Middle frontal gyrus (tissue), 1 donor: Measurements from ENCODE around the gene CABP1.
A peak's percentile ranks its signal among the peaks of the same experiment; 100 is the strongest.
"Not testable (repeated sequence)": the region's sequence is repeated elsewhere in the genome, so short reads cannot be mapped to it uniquely, and the experiment has no call there.

ENCODE experiments used
- DNase-seq: peaks from one replicate; pipeline ENCODE4 v3.0.0-alpha.2; 2015; ENCODE audit warnings: low spot score; ENCODE audit errors: extremely low spot score

CABP1 gene

DNA sequence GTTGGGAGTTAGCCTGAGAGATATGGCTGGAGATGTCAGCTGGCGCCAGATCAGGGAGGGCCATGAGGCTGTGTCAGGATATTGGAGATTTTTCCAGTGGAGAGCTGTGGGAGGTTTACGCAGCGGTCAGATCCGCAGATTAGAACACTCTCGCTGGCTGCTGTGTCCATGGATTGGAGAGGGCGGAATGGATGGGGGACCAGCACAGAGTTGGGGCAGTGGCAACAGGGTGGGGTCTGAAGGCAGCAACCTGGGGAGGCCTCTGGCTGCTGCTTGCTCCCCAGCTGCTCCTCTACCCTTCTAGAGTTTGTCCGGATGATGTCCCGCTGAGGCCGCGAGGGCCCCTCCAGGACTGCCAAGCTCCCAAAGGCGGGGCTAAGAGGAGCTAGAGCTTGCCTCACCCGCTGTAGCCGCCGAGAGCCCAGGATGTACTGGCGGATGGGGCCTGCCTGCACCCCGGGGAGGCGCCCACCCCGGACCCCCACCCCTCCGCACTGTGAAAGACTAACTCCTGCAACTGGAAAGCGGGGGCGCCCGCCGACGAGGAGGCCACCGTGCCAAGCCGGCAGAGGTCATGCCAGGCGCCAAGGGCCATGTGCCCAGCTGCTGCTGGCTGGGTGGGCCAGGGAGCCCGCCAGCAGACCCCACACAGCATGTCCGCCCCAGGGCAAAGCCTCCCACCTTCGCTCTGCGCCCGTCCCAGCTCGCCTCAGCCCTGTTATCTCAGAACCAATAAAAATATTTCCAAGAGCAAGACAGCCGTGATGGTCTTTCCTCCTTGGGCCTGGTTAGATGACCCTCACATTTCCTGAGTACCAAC, 26.4 kb downstream of the CABP1 start:
- DNase-seq, result no peak

DNA sequence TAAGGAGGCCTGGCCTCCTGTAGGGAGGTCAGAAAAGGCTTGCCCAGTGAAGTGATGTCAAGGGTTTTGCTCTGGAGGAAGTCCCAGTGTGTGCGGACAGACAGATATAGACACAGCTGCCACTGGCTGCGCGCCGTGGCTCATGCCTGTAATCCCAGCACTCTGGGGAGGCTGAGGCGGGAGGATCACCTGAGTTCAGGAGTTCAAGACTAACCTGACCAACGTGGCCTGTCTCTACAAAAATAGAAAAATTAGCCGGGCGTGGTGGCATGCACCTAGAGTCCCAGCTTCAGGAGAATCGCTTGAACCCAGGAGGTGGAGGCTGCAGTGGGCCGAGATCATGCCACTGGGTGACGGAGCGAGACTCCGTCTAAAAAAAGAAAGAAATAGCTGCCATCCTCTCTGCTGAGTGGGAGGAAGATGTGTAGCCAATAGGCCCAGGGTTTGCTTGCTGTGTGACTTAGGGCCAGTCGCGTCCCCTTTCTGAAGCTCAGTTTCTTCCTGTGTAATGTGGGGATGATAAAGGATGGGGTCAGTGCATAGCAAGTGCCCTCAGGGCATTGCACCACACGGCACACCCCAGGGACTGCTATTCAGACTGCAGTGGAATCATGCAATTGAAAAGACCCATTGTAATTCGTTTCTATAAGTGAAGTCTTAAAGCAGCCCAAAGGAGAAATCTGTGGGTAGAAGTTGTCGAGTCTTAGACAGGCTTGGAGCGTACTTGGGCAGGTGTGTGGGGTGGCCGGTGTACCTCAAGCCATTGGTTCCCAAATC, 27.9 kb downstream of the CABP1 start:
- no peak for DNase-seq

DNA sequence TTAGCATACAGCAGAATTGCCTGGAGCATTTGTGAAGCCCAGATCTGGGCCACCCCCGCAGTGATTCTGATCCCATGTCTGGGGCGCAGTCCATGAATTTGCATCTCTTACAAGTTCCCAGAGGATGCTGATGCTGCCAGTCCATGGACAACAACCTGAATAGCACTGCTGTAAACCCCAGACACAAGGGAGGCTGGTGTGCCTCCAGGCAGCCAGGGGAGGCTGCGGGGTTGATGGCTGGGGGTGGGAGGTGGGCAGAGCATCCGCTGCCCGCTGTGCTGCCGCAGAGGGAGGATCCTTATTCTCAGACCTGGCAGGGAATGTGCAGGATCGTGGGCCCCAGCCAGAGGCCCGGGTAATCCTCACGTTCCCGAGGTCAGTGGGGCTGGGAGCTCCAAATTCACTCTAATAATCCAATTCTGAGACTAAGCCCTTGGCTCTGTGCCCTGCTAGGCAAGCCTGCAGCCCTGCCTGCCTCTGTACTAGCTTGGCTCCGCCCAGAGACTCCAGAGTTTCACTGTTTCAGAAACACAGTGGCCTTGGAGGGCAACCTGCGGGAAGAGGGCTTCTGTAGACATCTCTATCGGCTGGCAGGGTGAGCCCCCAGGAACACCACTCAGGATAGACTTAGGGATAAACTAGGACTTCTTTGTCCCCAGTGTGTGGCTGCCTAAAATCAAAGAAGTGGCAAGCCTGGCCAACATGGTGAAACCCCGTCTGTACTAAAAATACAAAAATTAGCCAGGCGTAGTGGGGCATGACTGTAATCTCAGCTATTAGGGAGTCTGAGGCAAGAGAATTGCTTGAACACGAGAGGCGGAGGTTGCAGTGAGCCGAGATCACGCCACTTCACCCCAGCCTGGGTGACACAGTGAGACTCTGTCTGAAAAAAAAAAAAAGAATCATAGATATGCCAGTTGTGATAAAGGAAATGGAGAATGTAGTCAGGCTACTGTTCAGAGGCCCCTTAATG, 28.7 kb downstream of the CABP1 start:
- DNase-seq, result no peak

DNA sequence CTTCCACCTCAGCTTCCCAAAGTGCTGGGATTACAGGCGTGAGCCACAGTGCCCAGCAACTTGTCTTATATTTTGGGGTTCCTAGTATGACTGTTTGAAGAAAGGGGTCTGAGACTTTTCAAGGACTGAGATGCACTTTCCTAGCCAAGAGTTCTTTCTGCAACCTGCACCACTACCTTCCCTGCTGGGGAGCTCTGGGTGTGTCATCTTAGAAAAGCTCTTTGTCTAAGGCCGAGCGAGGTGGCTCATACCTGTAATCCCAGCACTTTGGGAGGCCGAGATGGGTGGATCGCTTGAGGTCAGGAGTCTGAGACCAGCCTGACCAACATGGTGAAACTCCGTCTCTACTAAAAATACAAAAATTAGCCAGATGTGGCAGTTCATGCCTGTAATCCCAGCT, 29.8 kb downstream of the CABP1 start:
- DNase-seq, result not testable (repeated sequence)

DNA sequence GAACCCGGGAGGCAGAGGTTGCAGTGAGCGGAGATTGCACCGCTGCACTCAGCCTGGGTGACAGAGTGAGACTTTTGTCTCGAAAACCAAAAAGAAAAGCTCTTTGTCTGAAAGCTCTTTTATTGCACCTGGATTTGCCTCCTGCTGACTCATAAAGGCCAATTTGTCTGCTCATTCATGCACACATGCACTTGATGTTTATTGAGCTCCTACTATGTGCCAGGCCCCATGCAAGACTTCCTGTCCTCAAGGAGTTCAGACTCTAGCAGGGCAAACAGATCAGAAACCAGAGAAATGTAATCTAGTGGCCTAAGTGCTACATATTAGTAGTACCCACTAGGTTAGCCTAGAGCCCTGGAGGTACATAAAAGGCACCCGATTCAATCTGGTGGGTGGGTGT, 30.2 kb downstream of the CABP1 start:
- DNase-seq, result no peak

DNA sequence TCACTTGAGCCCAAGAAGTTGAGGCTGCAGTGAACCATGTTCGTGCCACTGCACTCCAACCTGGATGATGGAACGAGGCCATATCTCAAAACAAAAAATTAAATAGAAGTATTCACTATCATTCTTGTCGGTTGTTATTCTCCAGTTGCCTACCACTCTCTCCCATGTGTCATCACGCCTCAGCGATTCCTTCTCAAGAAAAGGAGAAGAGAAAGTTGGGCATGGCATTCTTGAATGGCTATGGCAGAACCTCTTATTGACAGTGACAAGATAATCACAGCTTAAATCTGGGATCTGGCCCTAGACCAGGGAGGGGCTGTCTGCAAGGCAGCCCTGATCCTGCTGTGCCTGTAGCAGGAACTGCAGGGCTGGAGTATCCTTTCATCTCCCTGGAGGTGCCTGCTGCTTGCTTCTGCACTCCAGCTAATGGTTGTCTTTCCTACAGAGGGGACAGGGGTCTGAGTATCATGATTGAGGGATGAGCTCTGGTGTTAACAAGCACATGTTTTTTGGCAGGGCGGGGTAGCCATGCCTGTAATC, 33.7 kb downstream of the CABP1 start:
- DNase-seq, result no peak

DNA sequence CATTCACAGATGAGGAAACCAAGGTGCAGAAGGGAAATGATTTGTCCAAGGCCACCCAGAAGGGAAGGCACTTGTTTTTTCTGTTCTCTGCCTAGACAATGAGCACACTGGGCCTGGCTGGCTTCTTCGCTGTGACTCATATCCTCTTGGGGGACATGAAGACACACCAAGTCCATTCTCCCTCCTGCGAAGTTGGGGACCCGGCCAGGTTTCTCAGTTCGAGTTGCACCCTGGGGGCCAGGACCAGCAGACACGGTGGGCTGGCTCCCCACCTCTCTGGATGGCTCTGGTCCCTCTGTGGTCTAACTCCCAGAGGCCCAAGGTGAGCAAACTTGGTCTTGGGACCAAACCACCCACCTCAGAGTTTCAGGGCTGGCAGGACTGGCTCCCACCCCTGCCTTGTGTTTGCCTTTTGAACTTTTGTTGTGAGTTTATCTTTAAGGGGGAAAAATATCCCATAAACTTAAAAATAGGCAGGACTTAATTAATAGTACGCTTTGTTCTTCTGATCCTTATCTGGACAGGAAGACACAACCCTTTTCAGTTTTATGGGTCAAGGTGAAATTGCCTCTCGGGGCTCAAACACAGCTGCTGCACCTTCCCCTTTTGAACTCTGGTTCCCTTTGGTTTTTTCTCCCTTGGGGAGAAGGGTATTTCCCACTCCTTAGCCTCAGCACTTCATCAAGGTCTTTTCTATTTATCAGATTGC, 37.5 kb downstream of the CABP1 start:
- DNase-seq, result no peak

DNA sequence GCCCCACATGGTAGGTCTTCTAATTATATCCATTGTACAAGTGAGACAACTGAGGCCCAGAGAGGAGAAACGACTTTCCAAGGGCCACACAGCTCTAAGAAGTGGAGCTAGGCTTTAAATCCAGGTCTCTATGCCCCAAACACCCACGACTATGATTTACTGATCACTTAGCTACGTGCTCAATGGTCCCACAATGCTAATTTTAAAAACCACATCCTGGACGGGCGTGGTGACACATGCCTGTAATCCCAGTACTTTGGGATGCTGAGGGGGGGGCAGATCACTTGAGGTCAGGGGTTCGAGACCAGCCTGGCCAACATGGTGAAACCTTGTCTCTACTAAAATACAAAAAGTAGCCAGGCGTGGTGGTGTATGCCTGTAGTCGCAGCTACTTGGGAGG, 38.1 kb downstream of the CABP1 start:
- no peak for DNase-seq

DNA sequence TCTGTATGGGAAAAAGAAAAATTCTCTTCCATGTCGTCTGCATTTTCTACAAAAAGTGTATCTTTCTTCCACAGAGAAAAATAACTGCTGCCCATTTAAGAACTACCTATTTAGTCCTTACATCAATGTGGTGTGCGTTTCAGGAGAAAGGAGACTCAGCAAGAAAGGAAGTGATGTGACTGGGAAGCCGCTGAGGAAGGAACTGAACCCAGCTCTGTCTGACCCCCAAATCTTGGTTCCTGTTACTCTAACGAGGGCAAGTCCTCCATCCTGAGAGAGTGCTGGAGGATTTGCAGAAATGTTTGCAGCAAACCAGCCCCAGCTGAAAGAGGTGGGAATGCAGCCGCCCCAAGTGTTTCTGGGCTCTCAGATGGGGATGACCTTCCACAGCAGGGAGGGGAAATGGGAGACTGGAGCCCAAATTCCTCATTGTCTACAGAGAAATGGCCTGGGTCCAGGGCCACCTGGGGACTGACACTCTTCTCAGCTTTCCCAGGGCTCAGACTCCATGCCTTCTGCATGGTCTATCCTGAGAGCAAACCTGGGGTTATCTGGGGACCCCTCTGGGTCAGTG, 39.8 kb downstream of the CABP1 start:
- DNase-seq, result no peak

DNA sequence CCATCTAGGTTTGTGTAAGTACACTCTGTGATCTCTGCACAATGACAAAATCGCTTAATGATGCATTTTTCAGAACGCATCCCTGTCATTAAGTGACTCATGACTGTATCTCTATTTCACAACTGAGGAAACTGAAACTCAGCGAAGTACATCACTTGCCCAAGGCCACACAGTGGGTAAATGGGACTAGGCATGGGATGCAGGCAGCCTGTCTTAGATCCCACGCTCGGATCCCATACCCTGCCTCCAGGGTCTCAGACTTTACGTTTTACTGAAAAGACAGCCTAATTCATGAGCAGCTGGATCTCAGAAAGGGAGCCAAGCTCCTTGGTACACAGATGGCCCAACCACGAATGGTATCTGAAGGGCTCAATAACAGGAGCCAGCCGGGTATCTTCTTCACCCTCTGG, 44.1 kb downstream of the CABP1 start:
- DNase-seq, result no peak

DNA sequence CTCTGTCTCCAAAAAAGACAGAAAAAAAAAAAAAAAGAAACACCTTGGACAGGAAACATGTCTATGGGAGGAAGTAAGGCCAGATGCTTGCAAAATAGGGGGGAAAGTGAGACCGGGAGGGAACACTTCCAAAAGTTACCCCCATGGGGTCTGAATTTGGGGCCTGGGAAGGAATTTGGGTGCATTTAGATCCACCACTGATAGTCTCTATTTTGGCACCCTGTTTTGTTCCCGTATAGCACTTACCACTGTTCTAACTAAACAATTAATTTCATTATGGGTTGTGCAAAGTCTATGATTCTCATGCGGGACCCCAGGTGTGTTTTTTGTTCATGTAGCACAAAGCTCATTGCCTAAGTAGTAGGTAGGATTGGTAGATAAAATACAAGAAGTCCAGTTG, 45.1 kb downstream of the CABP1 start:
- no peak for DNase-seq

DNA sequence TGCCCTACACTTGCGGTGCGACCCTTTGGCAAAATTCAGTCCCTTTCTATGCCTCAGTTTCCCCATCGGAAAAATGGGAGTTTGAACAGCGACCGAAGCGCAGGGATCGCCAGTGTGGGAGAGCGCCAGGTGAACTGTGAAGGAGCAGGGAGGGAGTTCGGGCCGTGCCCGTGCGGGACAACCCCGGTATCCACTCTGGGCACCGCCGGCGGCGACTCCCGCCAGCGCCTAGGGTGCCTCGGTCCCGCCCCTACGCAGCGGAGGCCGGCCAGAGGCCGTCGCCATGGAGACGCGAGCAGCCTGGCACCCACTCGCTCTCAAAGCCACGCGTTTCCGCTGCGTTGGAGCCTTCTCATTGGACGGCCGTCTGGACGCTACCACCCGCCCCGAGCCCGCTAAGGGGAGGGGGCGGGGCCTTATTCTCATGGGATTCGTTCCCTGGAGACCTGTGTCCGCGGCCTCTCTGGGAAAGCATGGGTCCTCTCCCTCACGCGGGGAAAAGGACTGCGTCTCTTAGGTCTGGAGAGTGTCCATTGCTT, 45.8 kb downstream of the CABP1 start:
- DNase-seq, result peak; percentile 100

DNA sequence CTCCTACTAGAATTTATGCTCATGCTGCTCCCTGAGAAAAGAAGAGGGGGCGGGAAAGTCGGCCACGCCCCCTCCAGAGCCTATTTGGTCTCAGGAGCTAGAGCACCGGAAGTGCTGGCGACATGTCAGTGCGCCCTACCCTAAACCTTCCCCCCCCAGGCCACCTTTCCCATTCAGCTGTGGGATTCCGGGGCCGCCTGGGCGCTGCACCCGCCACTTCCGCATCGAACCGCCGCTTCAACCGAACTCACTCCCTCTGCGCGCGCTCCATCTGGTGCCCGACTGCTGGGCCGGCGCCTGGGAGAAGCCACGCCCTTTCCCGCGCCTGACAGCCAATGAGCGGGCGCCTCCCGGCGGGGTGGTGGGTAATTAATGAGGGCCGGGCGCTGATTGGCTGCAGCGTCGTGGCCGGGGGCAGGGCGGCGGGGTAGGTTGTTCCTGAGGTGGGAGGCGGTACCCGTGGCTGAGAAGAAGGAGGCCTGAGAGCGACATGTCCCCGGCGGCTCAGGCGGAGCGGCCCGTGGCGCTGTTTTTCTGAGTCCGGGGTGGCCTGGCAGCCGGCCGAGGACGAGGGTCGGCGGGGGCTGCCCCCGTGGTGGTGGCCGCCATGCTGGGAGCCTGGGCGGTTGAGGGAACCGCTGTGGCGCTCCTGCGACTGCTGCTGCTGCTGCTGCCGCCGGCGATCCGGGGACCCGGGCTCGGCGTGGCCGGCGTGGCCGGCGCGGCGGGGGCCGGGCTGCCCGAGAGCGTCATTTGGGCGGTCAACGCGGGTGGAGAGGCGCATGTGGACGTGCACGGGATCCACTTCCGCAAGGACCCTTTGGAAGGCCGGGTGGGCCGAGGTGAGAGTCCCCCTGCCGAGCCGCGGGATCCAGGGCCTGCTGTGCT, 46.5 kb downstream of the CABP1 start, which contains the start of gene MLEC:
MLEC (plus strand) TSS at position 460 of the 888 bp plus-strand sequence; CDS start at position 608, 148 bp downstream.
- DNase-seq, result peak; percentile 92

DNA sequence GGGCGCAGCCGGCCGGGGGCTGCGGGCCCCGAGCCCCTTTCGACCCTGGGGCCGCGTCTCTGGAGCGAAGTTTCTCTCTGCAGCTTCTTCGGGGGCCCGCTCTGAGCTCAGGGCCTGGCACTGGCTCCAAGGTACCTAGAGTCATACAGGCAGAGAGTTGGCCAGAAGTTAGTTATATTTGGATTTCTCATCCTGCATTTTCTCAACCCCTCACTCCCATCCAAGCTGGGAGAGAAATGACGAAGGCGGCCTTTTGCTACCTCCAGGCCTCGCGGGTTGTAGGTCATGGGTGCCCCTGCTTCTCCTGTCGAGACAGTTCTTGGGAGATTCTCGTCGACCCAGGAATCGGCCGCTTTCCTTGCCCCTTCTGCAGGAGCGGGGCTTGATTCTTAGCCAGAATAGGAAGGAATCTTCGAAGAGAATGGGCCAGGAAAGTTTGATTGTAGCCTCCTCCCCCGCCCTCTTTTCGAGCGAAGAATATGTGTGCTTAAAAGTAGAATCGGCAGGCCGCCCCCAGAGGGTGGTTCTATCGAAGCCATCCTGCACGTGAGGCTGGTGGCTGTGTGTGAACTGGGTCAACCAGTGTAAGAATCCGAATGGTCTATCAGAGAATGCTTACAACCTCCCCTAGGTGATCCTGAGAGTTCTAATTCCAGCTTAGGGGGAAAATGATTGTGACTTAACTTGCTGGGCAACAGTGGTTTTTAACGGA, 47.3 kb downstream of the CABP1 start:
- no peak for DNase-seq

DNA sequence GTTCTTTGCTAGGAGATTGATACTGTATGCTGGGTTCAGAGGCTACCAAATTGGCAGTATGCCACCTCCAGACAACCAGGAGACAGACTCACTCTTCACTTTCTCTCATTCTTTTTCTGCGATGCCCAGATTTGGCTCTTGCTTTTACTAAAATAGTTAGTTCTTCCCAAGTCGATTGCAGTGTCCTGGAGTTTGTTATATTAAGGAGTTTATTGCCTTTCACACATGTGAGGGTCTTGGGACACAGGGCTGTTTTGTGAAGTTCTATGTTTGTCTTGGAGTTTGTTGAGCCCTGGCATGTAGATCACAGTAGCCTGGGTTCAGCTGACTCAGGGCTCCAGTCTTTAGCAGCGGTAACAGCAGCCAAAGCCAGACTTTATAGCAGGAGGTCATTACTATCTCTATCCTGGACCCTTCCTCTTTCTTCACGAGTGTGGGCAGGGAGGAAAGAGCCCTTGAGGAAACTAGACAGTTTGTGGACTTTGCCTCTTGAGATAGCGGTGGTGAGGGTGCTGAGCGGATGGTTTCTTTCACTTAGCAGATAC, 48.2 kb downstream of the CABP1 start:
- DNase-seq, result no peak

DNA sequence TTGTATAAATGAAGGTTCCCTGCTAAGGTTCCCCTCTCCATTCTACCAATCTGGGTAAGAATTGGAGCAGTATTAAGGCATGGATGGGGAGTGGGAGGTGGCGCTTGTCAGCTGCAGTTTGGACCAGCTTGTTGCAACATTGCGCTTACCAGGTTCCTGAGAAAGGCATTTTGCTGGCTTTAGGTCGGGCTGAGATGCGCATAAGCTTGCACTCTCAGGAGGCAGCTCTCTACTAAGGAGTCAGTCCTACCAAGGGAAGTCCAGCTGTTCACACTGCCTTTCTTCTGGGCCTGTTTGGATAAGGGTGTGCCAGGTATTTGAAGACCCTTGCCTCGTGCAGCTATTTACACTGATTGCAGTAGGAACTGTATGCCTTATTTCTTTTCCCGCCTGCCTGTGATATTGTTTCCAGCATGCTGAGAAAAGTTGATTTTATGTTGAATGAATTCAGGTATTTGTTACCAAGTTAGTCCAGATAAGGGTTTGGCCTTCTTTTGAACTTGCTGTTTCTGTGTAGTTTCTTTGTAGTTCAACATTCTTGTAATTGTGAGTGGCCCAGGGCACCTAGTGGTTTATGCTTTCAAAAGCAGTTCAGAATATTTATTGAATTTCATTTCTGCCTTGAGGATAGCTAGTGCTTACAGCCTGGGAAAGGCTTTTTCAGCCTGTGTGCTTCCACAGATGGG, 49.1 kb downstream of the CABP1 start:
- no peak for DNase-seq

DNA sequence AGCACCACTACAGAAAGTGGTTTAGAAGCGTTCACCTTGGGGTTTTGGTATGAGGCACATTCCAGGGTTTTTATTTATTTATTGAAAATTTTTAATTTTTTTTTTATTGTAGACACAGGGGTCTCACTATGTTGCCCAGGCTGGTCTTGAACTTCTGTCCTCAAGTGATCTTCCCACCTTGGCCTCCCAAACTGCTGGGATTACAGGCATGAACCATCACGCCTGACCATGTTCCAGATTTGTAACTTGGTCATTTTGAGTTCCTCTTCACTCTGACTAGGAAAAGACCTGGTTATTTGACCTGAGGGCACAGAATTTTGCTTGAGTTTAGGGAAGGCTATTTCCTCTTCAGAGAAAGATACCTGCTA, 49.6 kb downstream of the CABP1 start:
- no peak for DNase-seq
